Panc1 (cell line): Measurements from ENCODE around the gene PDE3A. TPM values are rescaled to one million over a fixed set of nuclear protein-coding genes. Genes with fewer than 3 reads are reported as not detected.

ENCODE experiments used
- ATAC-seq: fragments of 200-7000 bp; cut with Tn5 transposase; 2 replicates; pipeline ENCODE4 v1.9.1; 2020; ENCODE audit warnings: mild to moderate bottlenecking, moderate library complexity
- BruUV-seq: library from RNA; stranded (reverse); fragments of 400-500 nt; replicated peaks from 2 replicates; lab custom pipeline; 2021; lab: Mats Ljungman, UMichigan
- CTCF ChIA-PET: fragments of 300-600 bp; sonication (Branson Sonifier 250); formaldehyde crosslinking; loops from one replicate; lab custom pipeline; 2022; ENCODE audit warnings: antibody characterized with exemption; lab: Charles Lee
- POLR2A ChIA-PET: fragments of 300-600 bp; sonication (Branson Sonifier 250); formaldehyde crosslinking; loops from one replicate; lab custom pipeline; 2022; ENCODE audit warnings: antibody characterized with exemption; lab: Charles Lee
- DNase-seq: peaks from one replicate; pipeline ENCODE4 v3.0.0-alpha.2; 2010; ENCODE audit warnings: low read depth, low spot score
- H3K27ac ChIP-seq: 2 replicates; pipeline ENCODE4 v1.5.1; 2011; ENCODE audit warnings: mild to moderate bottlenecking, low read length, inconsistent platforms
- H3K27me3 ChIP-seq: fragments of 200-500 bp; sonication (Bioruptor generic); 2 replicates; pipeline ENCODE4 v1.6.0; 2014; ENCODE audit warnings: low read length, inconsistent platforms; ENCODE audit not compliant: control insufficient read depth, insufficient read depth
- H3K36me3 ChIP-seq: fragments of 200-500 bp; sonication (Bioruptor generic); 2 replicates; pipeline ENCODE4 v1.5.1; 2014; ENCODE audit warnings: inconsistent platforms, mild to moderate bottlenecking, low read length, moderate library complexity; ENCODE audit not compliant: control insufficient read depth, insufficient read depth
- H3K4me1 ChIP-seq: 2 replicates; pipeline ENCODE4 v1.5.1; 2011; ENCODE audit warnings: inconsistent platforms, mild to moderate bottlenecking, low read length, moderate library complexity; ENCODE audit not compliant: control insufficient read depth, insufficient read depth
- H3K4me3 ChIP-seq, 2 experiments: 2 replicates each; pipeline ENCODE4 v1.5.1; 2011 to 2012; ENCODE audit warnings: low read depth in 2 of 2, low read length in 2 of 2, mild to moderate bottlenecking in 2 of 2, inconsistent platforms in 1 of 2, moderate library complexity in 1 of 2
- H3K9me3 ChIP-seq: fragments of 200-500 bp; sonication (Bioruptor generic); 2 replicates; pipeline ENCODE4 v1.5.1; 2014; ENCODE audit warnings: low read depth, mild to moderate bottlenecking, inconsistent platforms, low read length, moderate library complexity; ENCODE audit not compliant: control insufficient read depth, insufficient read depth
- CTCF ChIP-seq: fragments of 450-650 bp; IDR thresholded peaks from 2 replicates; pipeline ENCODE4 v1.5.1; 2017; ENCODE audit warnings: mild to moderate bottlenecking
- POLR2AphosphoS5 ChIP-seq: IDR thresholded peaks from 2 replicates; pipeline ENCODE4 v1.6.1; 2012; ENCODE audit warnings: mild to moderate bottlenecking, low read depth, low read length, moderate library complexity
- REST ChIP-seq, 2 experiments: IDR thresholded peaks; 2 replicates each; pipeline ENCODE4 v1.6.1; 2011 to 2012; ENCODE audit warnings: low read depth in 2 of 2, control low read depth in 1 of 2, low read length in 1 of 2, mild to moderate bottlenecking in 1 of 2, moderate library complexity in 1 of 2; ENCODE audit not compliant: insufficient read depth in 1 of 2
- SIN3A ChIP-seq: IDR thresholded peaks from 2 replicates; pipeline ENCODE4 v1.6.1; 2012; ENCODE audit warnings: low read depth, mild to moderate bottlenecking, low read length, moderate library complexity, borderline replicate concordance; ENCODE audit not compliant: insufficient read depth
- TCF7L2 ChIP-seq: IDR thresholded peaks from 2 replicates; pipeline ENCODE4 v1.6.1; 2011; ENCODE audit warnings: mild to moderate bottlenecking, low read depth, low read length, inconsistent platforms
- in situ Hi-C: cut with HindIII; loops from 2 replicates; pipeline ENCODE4 v1.10.0; 2016; ENCODE audit warnings: low sequenced_read_pairs, low pct_unique_long_range_greater_than_20kb
- intact Hi-C: fragments of 100-400 bp; cut with micrococcal nuclease; formaldehyde crosslinking; loops from one replicate; pipeline ENCODE4 v1.10.0; 2022; ENCODE audit not compliant: unreplicated experiment
- total RNA-seq: library from RNA; stranded (reverse); gene quantifications from one replicate; pipeline ENCODE4 v1.2.1, GENCODE V29; 2021; ENCODE audit not compliant: unreplicated experiment

Gene PDE3A
- total RNA-seq, 1 experiment from 2014 or later = 0.03 TPM

GRCh38 chr12:20426191-20426590 is 57.9 kb downstream of the PDE3A start:
- H3K36me3 ChIP-seq = no peaks in the 10 kb centered on the region
- ATAC-seq (no peak), DNase-seq (no peak)
- TF ChIP-seq TCF7L2 (no peak), CTCF (no peak), SIN3A (no peak), REST (IDR thresholded peaks at IDR 0.05; ENCODE audit: insufficient read depth in 1 of 2, low read depth in 2 of 2, low read length in 1 of 2) (no peak), POLR2AphosphoS5 (no peak)
- no peaks in the 10 kb centered on the region for H3K9me3 ChIP-seq
- in situ Hi-C loops (no loop called here), intact Hi-C loops (no loop called here)
- no peak overlapping the region for H3K4me3 ChIP-seq
- H3K4me1 ChIP-seq = no peaks in the 10 kb centered on the region
- no peak overlapping the region for H3K27ac ChIP-seq
- ChIA-PET POLR2A (no interaction called here), CTCF (no interaction called here)
- no peaks in the 10 kb centered on the region for H3K27me3 ChIP-seq
- BruUV-seq = no TSS peak

- Histone ChIP-seq H3K36me3 (no peaks in the 10 kb centered on the region), H3K4me1 (no peaks in the 10 kb centered on the region), H3K4me3 (no peak overlapping the region), H3K9me3 (no peaks in the 10 kb centered on the region), H3K27ac (no peak overlapping the region), H3K27me3 (no peaks in the 10 kb centered on the region)
- intact Hi-C loops (no loop called here), in situ Hi-C loops (no loop called here)
- ChIA-PET CTCF (no interaction called here), POLR2A (no interaction called here)
- no peak for ATAC-seq
- no peak for DNase-seq
- BruUV-seq = no TSS peak
- no peak for TF ChIP-seq POLR2AphosphoS5
- TF ChIP-seq REST (IDR thresholded peaks at IDR 0.05; ENCODE audit: insufficient read depth in 1 of 2, low read depth in 2 of 2, low read length in 1 of 2) = no peak
These were observed 58.6 kb downstream of the PDE3A start for GRCh38 chr12:20426957-20427356.
